HepG2 (cell line): Measurements from ENCODE around the gene SNRPD2.

ENCODE experiments used
- FOXA1 ChIP-seq, 2 experiments: fragments of 450-650 bp in 1 of 2; sonication (generic) in 1 of 2; formaldehyde crosslinking in 1 of 2; IDR thresholded peaks; 2 replicates each; pipeline versions ENCODE4 v1.4.0 to v1.6.1; 2016 to 2020; ENCODE audit warnings: missing genetic modification reagents in 1 of 2
- GABPA ChIP-seq, 2 experiments: IDR thresholded peaks; 2 replicates each; pipeline ENCODE4 v1.6.1; 2011 to 2016; ENCODE audit warnings: low read depth in 2 of 2, low read length in 1 of 2, missing biosample characterization in 1 of 2, missing genetic modification characterization in 1 of 2
- NR3C1 ChIP-seq: sonication (generic); formaldehyde crosslinking; IDR thresholded peaks from 2 replicates; pipeline ENCODE4 v1.4.0; 2020; ENCODE audit warnings: missing genetic modification reagents
- POLR2AphosphoS5 ChIP-seq: IDR thresholded peaks from 2 replicates; pipeline ENCODE4 v1.6.1; 2012; ENCODE audit warnings: low read depth, low read length
- USF2 ChIP-seq, 2 experiments: sonication (generic) in 1 of 2; formaldehyde crosslinking in 1 of 2; IDR thresholded peaks; 2 replicates each; pipeline versions ENCODE4 v1.5.1 to v1.6.1; 2011 to 2020; ENCODE audit warnings: borderline replicate concordance in 1 of 2, low read depth in 1 of 2, low read length in 1 of 2, mild to moderate bottlenecking in 1 of 2, missing genetic modification reagents in 1 of 2, moderate library complexity in 1 of 2
- ZNF333 ChIP-seq: sonication (generic); formaldehyde crosslinking; IDR thresholded peaks from 2 replicates; pipeline ENCODE4 v1.4.0; 2020; ENCODE audit warnings: mild to moderate bottlenecking, missing genetic modification reagents, borderline replicate concordance
- TF ChIP-seq, protein P1 (sequence below): sonication (generic); formaldehyde crosslinking; IDR thresholded peaks from 2 replicates; pipeline ENCODE4 v1.8.1; 2023; ENCODE audit warnings: missing genetic modification reagents, inconsistent platforms, borderline replicate concordance

DNA sequence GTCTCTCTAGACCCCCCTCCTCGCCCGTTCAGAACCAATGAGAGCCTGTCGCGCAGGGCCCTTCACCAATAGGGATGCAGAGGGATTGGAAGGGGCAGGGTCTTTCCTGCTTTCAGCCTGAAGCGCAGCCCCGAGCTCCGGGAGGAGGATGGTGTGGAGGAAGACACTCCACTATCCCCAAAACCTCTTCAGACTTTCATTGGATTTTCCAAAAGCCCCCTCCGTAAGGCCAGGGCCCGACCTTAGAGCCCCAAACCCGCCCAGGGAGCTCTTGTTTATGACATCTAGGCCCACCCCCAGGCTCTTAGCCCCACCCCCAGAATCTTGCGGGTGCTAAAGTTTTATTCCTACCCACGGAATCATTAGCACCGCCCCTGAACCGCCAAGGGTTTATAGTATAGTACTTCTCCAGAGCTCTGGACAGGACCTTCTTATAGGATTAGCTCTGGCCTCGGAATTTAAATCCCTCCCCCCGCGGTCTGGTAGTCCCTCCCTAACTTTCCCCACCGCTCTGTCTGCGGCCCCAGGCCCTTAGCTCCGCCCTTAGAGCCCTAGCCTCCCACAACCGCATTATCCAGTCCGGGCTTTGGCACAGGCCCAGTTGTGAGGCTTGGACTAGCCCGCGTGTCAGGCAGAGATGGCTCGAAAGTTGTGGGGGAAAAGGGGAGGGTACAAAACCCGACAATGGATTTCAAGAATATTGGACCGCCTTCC lies 46.0 kb downstream of the SNRPD2 start:
- TF ChIP-seq USF2 (IDR thresholded peaks at IDR 0.05; ENCODE audit: low read depth, low read length) (no peak), USF2 (CRISPR knock-in tag; IDR thresholded peaks at IDR 0.05; ENCODE audit: borderline replicate concordance) (no peak), FOXA1 (IDR thresholded peaks at IDR 0.05) (no peak), FOXA1 (CRISPR knock-in tag; IDR thresholded peaks at IDR 0.05) (no peak), GABPA (IDR thresholded peaks at IDR 0.05; ENCODE audit: low read depth, low read length) (no peak), GABPA (CRISPR knock-in tag; IDR thresholded peaks at IDR 0.05; ENCODE audit: low read depth) (no peak), POLR2AphosphoS5 (no peak), NR3C1 (CRISPR knock-in tag) (no peak), ZNF333 (CRISPR knock-in tag) (no peak)
- TF ChIP-seq, protein P1, sequence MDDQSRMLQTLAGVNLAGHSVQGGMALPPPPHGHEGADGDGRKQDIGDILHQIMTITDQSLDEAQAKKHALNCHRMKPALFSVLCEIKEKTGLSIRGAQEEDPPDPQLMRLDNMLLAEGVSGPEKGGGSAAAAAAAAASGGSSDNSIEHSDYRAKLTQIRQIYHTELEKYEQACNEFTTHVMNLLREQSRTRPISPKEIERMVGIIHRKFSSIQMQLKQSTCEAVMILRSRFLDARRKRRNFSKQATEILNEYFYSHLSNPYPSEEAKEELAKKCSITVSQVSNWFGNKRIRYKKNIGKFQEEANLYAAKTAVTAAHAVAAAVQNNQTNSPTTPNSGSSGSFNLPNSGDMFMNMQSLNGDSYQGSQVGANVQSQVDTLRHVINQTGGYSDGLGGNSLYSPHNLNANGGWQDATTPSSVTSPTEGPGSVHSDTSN (CRISPR knock-in tag), result no peak
